Midbrain (tissue), 1 donor: Measurements from ENCODE around the gene TPMT.
A peak's percentile ranks its signal among the peaks of the same experiment; 100 is the strongest.
"Not testable (repeated sequence)": the region's sequence is repeated elsewhere in the genome, so short reads cannot be mapped to it uniquely, and the experiment has no call there.

Source experiments
- DNase-seq: peaks from one replicate; lab custom pipeline; 2025; lab: John Stamatoyannopoulos, UW

TPMT gene

DNA sequence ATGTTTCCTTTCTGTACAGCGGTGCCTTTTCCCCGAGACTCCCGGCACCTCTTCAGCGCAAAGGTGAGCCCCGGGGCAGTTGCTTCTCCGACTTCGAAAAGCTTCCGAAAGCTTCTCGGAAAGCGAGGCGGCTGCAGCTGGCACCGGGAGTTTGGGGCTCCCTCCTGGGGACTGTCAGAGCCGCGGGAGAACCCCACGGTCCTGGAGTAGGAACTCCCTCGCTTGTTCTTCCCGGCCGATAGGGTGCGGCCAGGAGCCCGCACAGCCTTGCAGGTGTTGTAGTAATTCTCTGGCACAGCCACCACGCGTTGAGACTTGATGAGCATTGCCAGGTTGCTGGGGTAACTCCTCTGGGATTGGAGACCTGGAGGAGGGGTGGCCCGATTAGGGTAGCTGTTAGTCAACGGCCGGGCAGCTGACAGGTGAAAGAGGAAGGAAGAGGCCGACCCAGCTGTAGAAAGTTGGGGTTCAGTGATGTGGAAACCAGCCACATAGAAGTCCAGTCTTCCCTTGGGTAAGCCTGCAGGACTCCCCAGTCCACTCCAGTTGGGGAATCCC lies 1.1 kb upstream of the TPMT start:
- peak; percentile 27 for DNase-seq

DNA sequence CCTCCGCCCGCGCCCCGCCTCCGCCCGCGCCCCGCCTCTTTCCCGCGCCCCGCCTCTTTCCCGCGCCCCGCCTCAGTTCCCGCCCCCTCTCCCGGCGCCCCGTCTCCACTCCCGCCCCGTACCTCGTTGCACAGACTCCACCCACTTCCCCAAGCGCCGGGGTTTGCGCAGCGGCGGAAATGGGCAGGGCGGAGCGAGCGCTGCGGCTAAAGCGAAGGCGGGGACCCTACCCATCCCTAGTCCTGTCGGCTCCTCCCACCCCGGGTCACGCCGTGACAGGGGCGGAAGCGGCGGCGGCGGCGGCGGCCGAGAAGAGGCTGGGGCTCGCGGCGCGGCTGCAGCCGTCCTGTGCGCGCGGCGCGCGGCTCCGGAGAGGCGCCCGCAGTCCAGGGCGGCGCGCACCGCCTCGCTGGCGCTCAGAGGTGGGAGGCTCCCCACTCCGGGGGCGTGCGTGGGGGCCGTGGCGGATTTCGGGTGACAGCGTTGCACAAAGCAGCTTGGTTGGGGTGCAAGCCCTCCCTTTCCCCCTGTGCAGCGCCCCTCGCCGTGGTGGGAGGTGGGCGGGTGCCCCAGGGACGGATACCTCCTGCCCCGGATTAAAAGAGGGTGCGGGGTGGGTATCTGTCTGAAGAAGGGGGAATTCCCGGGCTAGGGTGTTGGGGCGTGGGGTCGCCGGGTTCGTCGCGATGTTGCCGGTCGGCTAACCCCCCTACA lies 430 bp upstream of the TPMT start, which contains the start of gene KDM1B:
TSS of gene KDM1B (plus strand) at position 273 of the 714 bp plus-strand sequence. CDS start 4,474 bp downstream, outside the sequence.
- peak; percentile 99 for DNase-seq

DNA sequence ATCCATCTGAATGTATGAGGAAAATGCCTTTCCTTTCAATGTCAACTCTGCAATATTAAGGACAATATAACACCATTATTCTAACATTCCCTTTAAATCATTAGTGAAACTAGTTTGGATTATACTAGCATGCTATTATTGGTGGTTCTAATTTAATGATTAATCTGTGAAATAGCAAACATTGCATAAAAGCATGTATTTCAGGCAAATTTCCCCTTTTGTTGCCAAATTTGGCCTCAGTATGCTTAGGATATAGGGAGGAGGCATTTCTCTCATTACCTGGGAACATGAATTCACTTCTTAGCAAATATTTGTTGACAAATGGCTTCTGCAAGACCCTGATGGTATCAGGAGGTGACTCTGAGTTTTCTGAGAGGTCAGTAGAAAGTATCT lies 1.6 kb downstream of the TPMT start:
- no peak for DNase-seq

DNA sequence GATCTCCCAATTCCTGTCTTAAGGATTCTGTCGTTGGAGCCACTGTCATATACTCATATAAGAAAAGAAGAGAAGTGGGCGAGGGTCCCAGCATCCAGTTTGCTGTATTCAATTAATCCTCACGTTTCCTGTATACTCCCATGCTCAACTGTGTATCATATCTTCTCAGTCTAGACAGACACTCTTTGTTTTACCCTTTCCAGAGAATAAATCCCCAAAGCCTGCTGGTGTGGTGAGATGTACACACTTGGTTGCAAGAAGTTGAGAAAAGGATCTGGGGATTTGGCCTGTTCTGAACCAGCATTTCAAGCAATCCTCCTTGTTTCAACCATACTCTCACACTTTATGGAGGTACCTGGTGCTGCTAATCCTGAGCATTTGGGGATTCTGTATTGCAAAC lies 3.1 kb downstream of the TPMT start:
- no peak for DNase-seq

DNA sequence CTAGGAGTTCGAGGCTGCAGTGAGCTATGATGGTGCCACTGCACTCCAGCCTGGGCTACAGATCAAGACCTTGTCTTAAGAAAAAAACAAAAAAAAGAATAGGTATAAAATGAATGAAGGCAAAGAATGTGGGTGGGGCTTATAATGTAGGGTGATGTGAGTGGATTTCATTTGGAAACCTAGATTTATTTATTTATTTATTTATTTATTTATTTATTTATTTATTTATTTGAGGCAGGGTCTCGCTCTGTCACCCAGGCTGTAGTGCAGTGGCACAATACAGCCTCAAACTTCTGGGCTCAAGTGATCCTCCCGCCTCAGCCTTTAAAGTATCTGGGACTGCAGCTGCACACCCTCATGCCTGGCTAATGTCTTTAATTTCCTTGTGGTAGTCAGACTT lies 3.5 kb downstream of the TPMT start:
- not testable (repeated sequence) for DNase-seq

DNA sequence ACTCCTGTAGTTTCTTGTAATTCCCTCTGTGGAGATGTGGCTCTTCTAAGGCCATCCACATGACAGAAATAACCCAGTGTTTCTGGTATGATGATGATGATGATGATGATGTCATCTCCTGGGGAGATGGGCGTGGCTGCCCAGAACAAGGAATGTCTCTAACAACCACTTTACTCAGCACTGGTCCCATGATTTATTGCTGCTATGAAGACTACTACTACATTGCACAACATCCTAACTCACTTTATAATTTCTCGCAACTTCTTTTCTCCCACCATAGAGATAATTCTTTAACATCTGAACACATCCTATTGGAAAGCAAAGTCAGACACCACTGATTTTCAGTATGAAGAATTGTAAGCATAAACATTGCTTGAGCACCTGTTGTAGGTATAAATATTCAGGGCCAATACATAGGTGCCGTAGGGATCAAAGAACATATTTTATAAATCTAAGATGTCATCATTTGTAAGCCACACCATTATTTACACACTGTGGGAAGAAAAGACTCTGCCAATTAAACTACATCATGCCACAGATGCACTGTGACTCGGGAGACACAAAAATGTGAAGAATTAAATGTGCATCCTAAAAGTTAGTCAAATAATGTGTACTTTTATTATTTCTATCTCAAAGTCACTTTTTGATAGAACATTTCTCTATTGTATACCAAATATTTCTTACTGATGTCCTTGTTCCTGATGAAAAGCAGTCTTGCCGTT lies 6.4 kb downstream of the TPMT start:
- no peak for DNase-seq

DNA sequence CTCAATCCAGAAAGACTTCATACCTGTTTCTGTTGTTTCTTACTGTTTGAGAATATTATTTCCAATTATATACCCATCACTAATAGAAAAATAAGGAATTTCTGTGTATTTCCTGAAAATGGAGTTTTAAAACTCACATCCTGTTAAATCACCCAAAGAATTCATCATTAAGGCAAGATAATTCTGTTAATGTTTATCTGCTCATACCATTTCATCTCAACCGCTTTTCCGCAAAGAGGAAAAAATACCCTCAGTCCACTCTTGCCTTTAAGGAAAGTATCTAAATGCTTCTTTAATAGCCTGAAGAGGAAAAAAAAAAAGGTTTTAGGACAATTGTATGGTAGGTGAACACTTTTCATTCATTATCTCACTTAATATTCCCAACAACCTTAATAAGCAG lies 7.3 kb downstream of the TPMT start:
- DNase-seq = no peak

DNA sequence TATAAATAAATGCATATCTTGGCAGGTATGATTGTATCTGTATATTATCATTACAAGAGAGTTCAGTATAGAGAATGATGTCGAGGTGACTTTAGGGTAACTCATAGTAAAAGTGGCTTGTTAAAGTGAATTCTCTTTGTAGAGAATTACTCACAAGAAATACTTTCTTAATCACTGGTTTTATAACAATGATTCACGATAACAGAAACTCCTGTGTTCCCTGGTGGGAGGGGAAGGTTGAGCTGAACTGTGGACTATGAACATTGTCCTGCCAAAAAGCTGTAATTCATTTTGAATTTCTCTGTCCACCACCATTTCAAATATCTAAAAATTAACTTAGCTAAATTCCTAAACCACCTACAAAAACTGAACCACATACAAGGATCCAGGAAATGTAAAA lies 7.7 kb downstream of the TPMT start:
- DNase-seq = no peak

DNA sequence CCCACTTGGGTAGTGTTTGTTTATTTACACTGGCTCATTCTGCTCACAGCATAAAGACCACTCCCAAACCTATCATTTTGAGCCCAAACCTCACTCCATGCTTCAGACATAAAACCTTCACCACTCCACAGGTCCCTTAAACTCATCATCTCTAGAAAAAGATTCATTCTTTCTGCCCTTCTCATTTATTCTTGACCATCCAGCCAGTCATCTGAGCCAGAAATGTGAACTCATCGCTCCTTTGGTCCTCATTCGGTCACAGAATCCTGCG lies 12.4 kb downstream of the TPMT start:
- DNase-seq = no peak

DNA sequence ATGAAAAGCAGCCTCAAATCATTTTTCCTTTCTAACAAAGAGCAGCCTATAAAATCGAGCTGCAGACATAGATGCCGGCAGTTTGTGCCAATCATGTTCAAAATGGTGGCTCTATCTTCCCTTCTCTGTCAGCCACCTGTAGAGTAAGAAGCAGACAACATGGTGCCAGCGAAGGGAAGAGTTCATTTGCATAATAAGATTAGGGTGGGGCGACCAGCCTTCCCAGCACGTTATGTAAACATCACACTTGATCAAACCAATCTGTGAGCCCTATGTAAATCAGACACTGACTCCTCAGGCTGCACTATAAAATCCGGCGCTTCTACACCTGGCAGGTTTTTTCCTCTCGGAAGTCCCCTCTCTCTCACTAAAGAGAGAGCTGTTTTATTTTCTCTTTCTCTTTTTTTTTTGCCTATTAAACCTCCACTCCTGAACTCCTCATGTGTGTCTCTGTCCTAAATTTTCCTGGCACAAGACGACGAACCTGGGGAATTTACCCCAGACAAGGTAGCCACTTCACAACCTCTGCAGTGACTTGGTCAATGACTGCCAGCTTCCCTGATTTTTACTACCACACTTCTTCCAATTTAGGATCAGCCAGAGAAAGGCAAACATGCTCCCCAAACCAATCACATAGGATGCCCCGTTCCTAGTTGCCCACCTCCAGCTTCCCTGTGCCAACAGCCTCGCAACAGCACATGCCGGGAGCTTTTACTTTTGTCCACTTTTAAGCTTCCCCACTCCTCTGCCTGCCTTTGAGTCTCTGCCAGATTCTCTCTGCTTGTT lies 12.9 kb downstream of the TPMT start:
- no peak for DNase-seq

DNA sequence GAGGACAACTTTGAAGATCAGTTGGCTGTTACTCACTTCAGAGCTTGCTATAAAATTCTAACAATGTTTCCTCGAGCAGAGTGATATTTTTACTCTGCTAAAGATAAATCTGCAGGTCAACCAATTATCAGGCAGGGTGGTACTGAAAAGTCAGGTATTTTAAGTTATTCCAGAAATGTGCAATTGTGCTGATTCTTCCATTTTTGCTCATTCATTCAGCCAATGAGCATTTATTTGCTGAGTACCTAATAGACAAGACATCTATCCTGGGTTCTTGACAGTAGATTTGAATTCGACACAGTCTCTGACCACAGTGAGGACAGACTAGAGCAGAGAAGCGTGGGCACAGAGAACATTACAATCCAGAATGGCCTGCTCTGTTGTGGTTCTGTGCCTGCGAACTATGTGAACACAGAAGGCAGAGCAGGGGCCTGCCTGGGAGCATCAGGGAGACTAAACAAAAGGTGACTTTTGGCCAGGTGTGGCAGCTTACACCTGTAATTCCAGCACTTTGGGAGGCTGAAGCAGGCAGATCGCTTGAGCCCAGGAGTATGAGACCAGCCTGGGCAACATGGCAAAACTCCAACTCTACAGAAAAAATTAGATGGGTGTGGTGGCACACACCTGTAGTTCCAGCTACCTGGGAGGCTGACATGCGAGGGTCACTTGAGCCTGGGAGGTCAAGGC lies 14.8 kb downstream of the TPMT start:
- no peak for DNase-seq

DNA sequence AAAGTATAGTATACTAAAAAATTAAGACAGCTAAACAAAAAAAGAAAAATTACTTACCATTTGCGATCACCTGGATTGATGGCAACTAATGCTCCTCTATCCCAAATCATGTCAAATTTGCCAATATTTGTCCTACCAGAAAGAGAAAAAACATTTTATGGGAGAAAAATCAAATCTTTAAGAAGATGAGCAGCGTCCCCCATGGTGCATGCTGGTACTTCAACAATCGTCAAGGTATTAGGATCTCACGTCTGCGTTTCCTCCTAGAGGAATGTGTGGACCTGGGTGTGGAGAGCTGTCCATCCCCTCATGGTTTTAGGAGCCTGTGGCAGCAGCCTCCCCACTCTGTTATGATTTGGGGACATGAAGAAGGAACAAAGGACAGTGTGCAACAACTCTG lies 16.0 kb downstream of the TPMT start:
- no peak for DNase-seq

DNA sequence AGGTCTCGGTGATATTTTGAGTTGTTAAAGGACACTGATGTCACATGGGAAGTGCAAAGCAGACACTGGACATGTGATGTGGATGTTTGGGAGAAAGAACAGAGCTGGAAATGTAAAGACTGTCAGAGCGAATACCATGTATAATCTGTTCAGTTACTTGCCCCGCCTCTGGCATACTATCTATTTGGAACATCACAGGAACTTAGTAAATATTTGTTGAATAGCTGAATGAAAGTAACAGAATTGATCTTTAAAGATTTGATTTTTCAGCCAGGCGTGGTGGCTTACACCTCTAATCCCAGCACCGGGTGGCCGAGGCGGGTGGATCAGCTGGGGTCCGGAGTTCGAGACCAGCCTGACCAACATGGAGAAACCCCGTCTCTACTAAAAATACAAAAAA lies 18.6 kb downstream of the TPMT start:
- no peak for DNase-seq

DNA sequence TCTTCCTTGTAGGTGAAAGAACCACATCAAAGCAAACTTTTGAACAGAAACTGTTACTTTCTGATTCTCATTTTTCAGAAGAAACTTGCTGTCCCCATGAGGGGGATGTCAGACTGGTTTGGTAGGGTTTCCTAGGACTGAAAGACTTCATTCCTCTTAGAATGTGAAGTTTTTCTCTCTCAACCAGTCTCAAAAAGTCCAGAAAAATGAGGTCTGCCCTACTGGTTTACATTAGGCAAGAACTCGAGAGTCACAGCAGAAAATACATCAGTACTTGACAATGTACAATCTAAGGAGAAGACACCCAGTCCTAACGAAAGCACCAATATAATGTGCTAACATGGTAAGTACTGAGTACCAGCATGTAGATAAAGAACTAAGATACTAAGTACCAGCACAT lies 19.7 kb downstream of the TPMT start:
- no peak for DNase-seq

DNA sequence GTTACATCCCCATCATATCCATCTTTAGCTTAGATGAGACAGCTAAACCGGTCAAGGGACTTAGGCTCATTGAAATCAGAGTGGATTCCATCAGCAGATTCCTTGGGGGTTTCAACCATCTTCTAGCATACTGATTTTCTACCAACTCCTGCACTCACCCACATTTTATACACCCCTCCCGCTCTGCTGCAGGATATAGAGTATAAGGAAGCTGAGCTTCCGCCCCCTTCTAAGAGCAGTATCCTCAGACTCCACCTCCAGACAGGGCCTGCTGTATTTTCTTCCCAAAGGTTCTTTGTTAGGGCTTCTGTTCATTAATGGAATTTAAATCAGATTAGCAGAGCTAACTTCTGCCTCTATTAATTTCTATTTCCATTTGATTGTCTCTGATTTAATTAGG lies 22.5 kb downstream of the TPMT start:
- no peak for DNase-seq

DNA sequence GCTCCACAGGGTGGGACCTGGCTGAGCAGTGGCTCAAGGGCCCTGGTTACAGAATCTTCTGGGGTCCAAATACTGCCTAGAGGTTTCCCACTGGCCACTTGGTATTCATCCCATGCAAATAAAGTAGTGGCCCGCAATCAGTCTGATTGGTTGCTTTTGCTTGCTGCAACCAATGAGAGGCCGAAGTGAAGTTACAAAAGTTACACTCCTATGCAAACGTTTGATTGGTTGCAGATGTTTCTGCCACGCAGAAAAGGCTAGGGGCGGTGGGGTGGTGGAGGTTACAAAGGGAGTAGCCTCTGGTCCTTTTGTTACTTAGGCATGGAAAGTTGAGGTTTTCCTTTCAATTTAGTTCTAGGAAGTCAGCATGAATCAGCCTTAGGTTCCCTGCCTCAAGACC lies 28.8 kb downstream of the TPMT start:
- no peak for DNase-seq

DNA sequence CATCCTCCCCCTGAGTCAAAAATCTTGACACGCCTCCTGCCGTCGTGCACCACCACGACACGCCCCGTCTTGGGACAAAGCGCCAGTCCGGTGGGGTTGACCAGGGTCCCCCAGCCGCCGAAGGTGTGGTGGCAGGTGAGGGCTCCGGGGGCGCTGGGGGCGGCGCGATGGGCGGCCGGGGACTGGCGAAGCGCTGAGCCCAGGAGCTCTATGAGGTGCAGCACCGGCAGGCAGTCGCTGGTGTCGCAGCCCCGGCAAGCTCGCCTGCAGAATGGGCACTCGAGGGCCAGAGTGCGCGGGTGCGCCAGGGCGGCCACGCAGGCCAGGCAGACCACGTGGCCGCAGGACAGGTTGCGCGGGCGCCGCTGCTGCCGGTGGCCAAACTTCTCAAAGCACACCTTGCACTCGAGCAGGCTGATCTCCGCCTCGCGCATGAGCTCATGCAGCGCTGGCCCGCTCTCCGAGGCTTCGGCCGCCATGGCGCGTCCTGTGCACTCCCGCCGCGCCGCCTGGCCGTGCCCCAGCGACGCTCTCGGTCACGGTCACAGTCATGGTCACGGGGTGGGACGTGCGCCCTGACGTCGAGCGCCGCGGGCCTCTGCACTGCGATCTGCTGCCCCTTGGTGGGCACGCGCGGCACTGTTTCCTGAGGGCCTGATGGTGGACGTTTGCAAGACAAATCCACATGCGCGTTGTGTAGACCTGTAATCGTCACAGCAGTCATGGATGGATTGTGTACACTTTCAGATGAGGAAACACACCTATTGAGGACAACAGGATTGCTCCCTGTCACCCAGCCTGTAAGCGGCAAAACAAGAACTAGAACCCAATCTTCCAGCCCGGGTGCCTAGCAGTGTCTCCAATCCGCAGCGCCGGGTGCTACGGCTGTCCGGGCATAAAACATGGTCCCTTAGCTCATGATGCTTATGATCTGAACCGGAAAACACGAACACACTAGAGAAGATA lies 32.5 kb downstream of the TPMT start, which contains the start of gene NHLRC1:
TSS of gene NHLRC1 (minus strand) at position 550 of the 966 bp plus-strand sequence. CDS start at position 479, 71 bp downstream.
- peak; percentile 92 for DNase-seq

DNA sequence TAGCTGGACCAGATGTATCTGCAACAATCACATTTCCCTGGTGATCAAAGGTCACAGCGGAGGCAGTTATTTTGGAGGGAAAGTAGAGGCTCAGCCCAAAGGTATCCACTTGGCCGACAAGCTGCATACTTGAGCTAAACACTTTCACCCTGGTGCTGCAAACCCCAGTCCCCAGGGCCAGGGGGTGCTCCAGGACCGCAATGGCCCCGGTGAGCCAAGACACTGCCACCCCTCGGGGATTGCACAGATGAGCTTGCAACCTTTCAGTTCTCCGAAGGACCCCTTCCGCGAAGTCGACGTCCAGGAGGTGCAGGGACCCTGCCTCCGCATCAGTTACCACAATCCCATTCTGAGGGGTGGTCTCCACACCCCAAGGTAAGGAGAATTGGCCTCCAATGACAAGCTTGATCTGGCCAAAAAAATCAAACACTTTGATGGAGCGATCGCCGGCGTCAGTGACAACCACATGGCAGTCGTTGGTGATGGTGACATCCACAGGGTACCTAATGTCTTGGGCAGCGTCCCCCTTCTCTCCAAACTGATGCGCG lies 33.2 kb downstream of the TPMT start:
- no peak for DNase-seq

DNA sequence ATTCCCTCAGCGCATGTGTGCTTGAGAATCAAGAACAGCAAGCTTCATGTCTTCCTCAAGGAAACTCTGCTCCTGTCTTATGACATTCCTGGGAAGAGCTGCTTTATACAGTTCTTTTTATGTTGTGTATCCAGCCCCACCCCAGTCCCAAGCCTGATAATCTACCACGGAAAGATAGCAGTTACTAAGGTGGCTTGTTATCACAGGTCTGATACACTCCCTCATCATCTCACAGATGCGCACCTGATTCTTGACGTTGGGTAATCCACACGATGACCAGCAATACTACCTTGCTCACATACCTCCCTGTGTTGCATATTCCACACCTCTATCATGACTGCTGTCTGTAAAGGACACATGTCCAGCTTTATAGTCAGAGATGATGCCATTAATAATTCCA lies 35.6 kb downstream of the TPMT start:
- no peak for DNase-seq

DNA sequence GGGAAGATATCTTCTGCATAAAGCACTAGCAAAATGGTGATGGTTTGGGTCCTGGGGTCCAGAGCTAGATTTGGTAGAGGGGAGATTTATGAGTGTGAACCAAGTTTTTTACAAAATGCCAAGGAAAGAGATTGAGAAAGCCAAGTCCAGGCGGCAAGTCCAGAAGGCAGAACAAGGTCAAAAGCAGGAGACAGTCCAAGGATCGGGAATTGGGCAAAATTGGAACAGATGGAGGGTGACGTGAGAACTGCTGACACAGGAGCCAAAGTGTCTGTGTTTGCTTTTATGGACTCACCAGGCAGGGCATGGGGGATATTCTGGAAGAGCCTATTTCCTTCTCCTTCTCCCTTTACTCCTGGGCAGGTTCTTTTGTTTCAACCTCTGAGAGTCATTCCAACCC lies 36.5 kb downstream of the TPMT start:
- DNase-seq = no peak

DNA sequence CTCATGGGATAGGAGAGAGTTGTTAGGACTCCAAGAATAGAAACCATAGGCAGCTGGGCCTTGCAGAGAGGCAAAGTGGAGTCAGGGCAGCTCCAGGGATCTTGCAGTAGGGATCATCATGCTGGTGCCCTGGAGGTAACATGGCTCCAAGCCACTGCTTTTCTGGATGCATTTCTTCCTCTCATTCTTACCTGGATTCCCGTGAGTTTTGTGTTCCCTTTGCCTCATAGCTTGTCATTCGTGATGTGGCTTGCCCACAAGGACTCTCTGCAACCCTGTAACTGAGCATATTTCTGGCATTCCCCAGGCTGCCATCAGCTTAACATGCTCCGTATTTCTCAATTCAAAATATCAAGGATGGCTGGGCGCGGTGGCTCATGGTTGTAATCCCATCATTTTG lies 37.7 kb downstream of the TPMT start:
- DNase-seq = no peak
